Measurements from ENCODE around the gene INTS14. TPM values are rescaled to one million over a fixed set of nuclear protein-coding genes. Genes with fewer than 3 reads are reported as not detected.
"Not testable (repeated sequence)": the region's sequence is repeated elsewhere in the genome, so short reads cannot be mapped to it uniquely, and the experiment has no call there.

The INTS14 gene
- polyA plus RNA-seq, 1 experiment = 56.6 TPM

DNA sequence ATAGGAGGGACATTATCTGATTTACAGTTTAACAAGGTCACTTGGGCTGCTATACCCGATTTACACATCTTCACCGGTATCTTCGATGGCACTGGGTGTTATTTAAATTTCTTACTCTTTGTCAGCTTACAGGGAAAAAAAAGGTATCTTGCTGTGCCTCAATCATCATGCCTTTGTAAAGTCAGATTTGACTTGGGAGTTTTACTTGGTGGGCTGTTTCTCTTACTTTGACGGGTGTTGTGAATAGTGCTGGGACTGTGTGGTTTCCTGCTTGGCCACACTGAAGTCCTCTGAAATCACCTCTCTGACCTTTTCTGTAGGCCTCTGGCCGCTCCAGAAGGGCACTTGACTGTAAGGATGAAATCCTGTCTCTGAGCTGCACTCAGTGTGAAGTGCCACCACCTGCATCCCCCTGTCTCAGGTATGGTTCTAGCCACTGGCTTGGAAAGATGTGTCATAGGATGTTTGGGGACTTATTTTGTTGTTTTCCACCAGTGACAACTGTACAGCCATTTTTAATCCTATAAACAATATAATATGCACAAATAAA, 7.7 kb upstream of the INTS14 start:
- Histone ChIP-seq H3K9me3 (ENCODE audit: control insufficient read depth, insufficient read depth, low read length) (no peaks in the 10 kb centered on the region), H3K27ac (ENCODE audit: low read depth, low read length) (no peak overlapping the region), H3K4me3 (ENCODE audit: low read depth, low read length) (no peak overlapping the region), H3K27me3 (ENCODE audit: control insufficient read depth, insufficient read depth, low read length) (no peaks in the 10 kb centered on the region)
- ChIA-PET POLR2A (interaction anchor here (1.3 kb wide), 1 partner anchor 8 kb away, joined by 5 read pairs; the partner anchor contains the start of gene INTS14), CTCF (interaction anchor here (1.5 kb wide), 1 partner anchor 8 kb away, joined by 5 read pairs; the partner anchor contains the start of gene INTS14)
- no peak for DNase-seq (ENCODE audit: low read depth, low spot score)
- TF ChIP-seq, protein P1, sequence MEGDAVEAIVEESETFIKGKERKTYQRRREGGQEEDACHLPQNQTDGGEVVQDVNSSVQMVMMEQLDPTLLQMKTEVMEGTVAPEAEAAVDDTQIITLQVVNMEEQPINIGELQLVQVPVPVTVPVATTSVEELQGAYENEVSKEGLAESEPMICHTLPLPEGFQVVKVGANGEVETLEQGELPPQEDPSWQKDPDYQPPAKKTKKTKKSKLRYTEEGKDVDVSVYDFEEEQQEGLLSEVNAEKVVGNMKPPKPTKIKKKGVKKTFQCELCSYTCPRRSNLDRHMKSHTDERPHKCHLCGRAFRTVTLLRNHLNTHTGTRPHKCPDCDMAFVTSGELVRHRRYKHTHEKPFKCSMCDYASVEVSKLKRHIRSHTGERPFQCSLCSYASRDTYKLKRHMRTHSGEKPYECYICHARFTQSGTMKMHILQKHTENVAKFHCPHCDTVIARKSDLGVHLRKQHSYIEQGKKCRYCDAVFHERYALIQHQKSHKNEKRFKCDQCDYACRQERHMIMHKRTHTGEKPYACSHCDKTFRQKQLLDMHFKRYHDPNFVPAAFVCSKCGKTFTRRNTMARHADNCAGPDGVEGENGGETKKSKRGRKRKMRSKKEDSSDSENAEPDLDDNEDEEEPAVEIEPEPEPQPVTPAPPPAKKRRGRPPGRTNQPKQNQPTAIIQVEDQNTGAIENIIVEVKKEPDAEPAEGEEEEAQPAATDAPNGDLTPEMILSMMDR (IDR thresholded peaks at IDR 0.05; ENCODE audit: low read depth, low read length) = no peak

DNA sequence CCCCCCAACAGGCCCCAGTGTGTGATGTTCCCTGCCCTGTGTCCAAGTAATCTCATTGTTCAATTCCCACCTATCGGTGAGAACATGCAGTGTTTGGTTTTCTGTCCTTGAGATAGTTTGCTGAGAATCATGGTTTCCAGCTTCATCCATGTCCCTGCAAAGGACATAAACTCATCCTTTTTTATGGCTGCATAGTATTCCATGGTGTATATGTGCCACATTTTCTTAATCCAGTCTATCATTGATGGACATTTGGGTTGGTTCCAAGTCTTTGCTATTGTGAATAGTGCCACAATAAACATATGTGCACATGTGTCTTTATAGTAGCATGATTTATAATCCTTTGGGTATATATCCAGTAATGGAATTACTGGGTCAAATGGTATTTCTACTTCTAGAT, 5.0 kb upstream of the INTS14 start:
- DNase-seq (ENCODE audit: low read depth, low spot score); H3K9me3 ChIP-seq (ENCODE audit: control insufficient read depth, insufficient read depth, low read length); CTCF ChIA-PET; POLR2A ChIA-PET; H3K27me3 ChIP-seq (ENCODE audit: control insufficient read depth, insufficient read depth, low read length); H3K27ac ChIP-seq (ENCODE audit: low read depth, low read length); H3K4me3 ChIP-seq (ENCODE audit: low read depth, low read length): not testable (repeated sequence)

DNA sequence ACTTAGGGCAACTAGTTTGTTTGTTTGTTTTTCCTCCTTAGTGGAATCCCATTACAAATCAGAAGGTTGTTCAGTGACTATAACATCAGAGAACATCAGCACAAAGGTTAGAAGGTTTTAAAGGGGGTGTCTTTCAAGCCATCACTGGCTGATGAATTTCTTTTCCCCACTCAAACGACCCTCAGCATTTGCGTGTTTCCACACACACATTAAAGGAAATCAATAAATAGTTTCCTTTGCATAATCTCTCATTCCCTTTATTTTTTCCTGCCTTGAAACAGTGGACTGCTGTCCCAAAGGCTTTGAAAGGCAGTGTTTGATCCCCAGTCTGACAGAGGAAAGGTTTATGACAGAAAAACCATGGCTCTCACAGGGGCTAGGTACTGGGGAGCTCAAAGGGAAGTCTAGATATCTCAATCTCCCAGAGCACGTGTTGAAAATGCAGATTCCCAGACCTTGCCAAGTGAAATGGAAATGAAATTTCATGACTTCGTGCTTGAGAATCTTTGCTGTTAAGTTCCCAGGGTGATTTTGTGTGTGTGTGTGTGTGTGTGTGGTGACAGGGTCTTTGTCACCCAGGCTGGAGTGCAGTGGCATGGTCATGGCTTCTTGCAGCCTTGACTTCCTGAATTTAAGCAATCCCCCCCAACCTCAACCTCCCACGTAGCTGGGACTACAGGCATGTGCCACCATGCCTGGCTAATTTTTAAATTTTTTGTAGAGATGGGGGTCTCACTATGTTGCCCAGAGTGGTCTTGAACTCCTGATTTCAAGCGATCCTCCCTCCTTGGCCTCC, 2.2 kb upstream of the INTS14 start:
- ChIA-PET CTCF (interaction anchor here (1.1 kb wide), 1 partner anchor 25 kb away, joined by 3 read pairs; no protein-coding TSS in a partner anchor), POLR2A (no interaction called here)
- DNase-seq (ENCODE audit: low read depth, low spot score) = no peak
- Histone ChIP-seq H3K9me3 (ENCODE audit: control insufficient read depth, insufficient read depth, low read length) (no peaks in the 10 kb centered on the region), H3K4me3 (ENCODE audit: low read depth, low read length) (no peak overlapping the region), H3K27ac (ENCODE audit: low read depth, low read length) (no peak overlapping the region), H3K27me3 (ENCODE audit: control insufficient read depth, insufficient read depth, low read length) (no peaks in the 10 kb centered on the region)
- TF ChIP-seq, protein P1 (IDR thresholded peaks at IDR 0.05; ENCODE audit: low read depth, low read length) = no peak

DNA sequence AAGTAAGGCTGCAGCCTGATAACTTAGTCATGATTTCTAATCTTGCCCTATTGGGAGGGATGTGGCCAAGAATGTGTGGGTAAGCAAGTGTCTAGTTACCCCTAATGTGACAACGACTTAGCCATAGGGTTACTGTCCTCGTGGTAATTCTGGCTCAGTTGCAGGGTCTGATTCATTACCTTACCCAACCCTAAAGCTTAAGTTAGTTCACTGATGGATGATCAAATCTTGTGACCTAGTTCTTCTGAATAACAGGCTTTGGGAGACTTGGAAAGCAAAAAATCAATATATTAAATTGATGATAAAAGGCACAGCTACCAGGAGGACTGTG, 1.6 kb upstream of the INTS14 start:
- Histone ChIP-seq H3K9me3 (ENCODE audit: control insufficient read depth, insufficient read depth, low read length) (no peaks in the 10 kb centered on the region), H3K4me3 (ENCODE audit: low read depth, low read length) (no peak overlapping the region), H3K27ac (ENCODE audit: low read depth, low read length) (no peak overlapping the region), H3K27me3 (ENCODE audit: control insufficient read depth, insufficient read depth, low read length) (no peaks in the 10 kb centered on the region)
- no peak for DNase-seq (ENCODE audit: low read depth, low spot score)
- ChIA-PET CTCF (interaction anchor here (1.1 kb wide), 1 partner anchor 26 kb away, joined by 3 read pairs; no protein-coding TSS in a partner anchor), POLR2A (interaction anchor here (0.6 kb wide), 1 partner anchor 511 kb away, joined by 3 read pairs; no protein-coding TSS in a partner anchor)
- TF ChIP-seq, protein P1 (IDR thresholded peaks at IDR 0.05; ENCODE audit: low read depth, low read length) = no peak

DNA sequence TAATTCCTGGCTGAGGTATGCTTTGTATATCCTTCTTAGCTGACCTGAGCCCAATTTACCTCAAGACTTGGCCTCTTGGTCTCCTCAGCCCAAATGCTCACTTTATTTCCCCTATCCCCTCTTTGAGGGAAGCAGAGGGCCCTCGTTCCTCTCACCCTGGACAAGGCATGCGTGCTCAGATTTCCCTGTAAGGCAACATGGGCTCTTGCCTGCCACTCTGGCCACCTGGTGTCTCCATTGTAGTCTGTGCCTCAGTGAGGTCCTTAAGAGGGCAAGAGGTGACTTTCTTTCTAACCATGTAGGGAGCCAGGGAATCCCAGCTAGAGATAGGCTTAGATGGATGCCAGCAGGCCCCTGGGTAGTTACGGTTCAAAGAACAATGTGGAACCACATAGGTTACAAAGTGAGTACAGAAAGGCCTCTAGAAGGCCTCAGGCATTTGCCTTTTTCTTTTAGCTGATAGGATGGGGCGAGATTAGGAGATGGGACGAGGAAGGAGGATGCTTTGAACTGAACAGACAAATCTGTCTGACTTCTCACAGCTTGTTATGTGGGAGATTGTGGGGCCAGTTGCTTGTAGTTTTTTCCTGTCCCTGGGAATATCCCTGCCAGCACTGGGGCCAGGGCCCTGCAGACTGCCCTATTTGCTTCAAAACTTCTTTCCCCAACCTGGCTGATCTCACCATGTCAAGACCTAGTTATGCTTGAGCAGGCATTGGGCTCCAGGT, 1.1 kb upstream of the INTS14 start:
- POLR2A ChIA-PET = interaction anchor here (0.6 to 1.5 kb wide), 3 partner anchors 17 to 511 kb away, joined by 3 to 5 read pairs (median 3); no protein-coding TSS in a partner anchor
- H3K27ac ChIP-seq (ENCODE audit: low read depth, low read length) = peak overlapping the region; percentile 95
- TF ChIP-seq, protein P1 (IDR thresholded peaks at IDR 0.05; ENCODE audit: low read depth, low read length) = no peak

More for the DNA sequence above, 1.1 kb upstream of the INTS14 start:
- no peaks in the 10 kb centered on the region for H3K9me3 ChIP-seq (ENCODE audit: control insufficient read depth, insufficient read depth, low read length)
- H3K27me3 ChIP-seq (ENCODE audit: control insufficient read depth, insufficient read depth, low read length) = no peaks in the 10 kb centered on the region
- CTCF ChIA-PET = interaction anchor here (0.6 to 2.0 kb wide), 5 partner anchors 17 to 885 kb away, joined by 3 to 9 read pairs (median 5); partner anchors contain the start of gene SNAPC5
- DNase-seq (ENCODE audit: low read depth, low spot score) = no peak
- peak overlapping the region; percentile 80 for H3K4me3 ChIP-seq (ENCODE audit: low read depth, low read length)

All from AG04450 (cell line).